Left lobe of liver (tissue), 2 donors: Measurements from ENCODE around the gene CABLES1. TPM values are rescaled to one million over a fixed set of nuclear protein-coding genes. Genes with fewer than 3 reads are reported as not detected.

Experiments used
- ATAC-seq: fragments of 200-7000 bp; cut with Tn5 transposase; one replicate; pipeline ENCODE4 v1.9.1; 2020; ENCODE audit warnings: mild to moderate bottlenecking, moderate library complexity
- DNase-seq: peaks from one replicate; pipeline ENCODE4 v3.0.0-alpha.2; 2020; ENCODE audit warnings: low spot score
- total RNA-seq: library from RNA; stranded (reverse); gene quantifications from one replicate; pipeline ENCODE4 v1.2.1, GENCODE V29; 2021
- donor health status: DM: no; HTN: no; CAD: no; lungs with moderate emphysema.
- donor health status: DM: no; HTN: yes; CAD: no.

CABLES1 gene
- total RNA-seq, 1 donor from 2014 or later: 12.8 TPM

DNA sequence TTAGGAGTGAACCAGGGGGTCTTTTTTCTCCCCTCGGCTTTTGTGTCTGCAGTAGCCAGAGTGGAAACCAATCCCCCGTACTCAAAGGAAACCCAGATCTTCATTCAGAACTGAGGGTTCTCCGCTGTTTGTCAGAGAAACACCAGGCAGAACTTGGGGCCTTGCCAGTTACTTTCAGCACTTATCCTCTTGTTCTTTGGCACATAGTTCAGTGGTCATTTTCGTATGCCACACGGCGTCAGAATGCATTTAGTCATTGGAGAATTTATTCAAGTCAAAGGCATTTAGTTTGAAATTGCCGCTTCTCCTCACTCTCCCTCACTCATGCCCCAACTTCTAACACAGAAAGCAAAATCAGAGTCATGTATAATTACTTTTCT lies 102.9 kb downstream of the CABLES1 start:
- peak; percentile 60 for ATAC-seq

DNA sequence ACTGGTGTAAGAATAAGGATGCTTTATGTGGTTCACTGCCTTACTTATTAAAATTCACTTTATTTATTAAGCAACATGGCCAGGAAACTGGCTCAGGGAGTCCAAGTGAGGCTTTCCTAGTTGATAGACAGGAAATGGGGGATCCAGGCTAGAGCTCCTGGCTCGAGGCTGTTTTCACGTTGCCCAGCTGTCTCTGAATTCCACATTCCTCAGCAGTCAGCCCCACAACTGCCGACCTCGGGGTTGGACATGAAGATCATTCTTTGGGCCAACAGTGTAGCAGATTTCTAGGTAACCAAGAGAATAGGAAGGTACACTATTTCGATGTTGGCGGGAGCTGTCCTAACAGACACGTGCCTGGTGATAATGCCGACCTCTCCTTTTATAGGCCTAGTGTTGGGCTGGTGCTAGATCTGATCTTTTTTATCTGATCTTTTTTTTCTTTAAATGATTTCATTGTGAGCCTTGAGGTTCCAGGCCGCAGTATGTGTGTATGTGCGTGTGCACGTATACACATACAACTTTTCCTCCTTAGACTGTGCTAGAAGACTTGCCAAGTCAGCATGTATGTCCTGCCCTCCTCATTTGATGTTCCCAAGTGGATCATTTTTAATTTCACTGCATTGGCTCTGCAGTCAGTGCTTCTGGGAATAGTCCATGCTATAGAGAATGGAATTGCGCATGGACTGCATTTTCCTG lies 103.5 kb downstream of the CABLES1 start:
- DNase-seq (no peak), ATAC-seq (no peak)

More for the DNA sequence above, 102.9 kb downstream of the CABLES1 start:
- peak; percentile 79 for DNase-seq

DNA sequence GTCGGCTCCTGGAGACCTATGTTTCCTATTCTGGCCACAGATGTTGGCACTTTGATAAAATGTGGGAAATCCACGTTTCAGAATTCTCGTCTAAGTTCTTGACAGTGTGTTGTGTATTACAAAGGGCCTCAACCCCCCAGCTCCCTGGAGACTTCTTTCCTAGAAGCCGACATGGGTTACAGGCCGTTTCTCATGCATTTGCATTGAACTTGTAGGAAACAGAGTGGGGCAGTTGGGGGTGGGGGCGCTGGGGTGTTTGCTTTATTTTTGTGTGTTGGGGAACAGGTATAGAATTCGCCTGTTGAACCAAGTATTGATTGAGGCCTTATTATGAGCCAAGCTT lies 104.0 kb downstream of the CABLES1 start:
- DNase-seq (no peak), ATAC-seq (no peak)

DNA sequence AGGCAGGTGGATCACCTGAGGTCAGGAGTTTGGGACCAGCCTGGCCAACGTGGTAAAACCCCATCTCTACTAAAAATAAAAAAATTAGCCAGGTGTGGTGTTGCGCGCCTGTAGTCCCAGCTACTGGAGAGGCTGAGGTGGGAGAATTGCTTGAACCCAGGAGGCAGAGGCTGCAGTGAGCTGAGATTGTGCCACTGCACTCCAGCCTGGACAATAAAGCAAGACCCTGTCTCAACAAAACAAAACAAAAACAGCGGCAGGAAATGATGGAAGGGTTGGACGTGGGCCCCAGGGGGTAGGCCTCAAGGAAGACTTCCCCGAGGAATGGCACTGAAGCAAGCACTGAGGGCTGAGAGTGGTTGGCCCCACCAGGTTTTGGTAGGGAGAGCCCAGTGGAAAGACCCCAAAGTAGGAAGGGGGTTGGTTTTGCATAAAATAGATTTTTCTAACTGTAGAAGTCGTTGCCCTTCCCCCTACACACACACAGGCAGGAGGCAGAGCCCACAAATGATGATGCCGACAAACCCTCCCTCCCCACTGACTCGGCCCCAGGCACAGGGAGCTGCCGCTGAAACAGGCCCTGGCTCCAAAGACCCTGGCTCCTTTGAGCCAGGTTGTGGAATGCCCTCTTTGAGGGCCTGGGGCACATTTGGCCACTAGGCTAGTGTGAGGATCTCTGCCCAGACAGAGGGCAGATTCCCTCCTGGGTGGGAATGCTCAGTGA lies 104.8 kb downstream of the CABLES1 start:
- DNase-seq (no peak), ATAC-seq (no peak)

DNA sequence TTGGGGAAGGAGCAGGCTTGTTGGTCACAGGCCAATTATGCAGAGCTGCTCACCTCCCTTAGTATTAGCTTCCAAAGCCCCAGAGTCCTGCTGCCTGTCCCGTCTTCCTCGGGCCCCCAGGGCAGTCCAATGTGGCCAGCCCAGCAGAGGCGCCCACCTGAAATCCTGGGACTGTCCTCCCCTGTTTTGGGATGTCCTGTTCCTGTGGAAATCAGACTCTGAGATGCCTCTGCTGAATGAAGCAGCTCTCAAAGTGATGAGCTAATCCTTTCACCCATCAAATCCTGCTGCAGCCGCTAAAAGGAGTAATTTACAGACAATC lies 105.3 kb downstream of the CABLES1 start:
- no peak for ATAC-seq
- no peak for DNase-seq

DNA sequence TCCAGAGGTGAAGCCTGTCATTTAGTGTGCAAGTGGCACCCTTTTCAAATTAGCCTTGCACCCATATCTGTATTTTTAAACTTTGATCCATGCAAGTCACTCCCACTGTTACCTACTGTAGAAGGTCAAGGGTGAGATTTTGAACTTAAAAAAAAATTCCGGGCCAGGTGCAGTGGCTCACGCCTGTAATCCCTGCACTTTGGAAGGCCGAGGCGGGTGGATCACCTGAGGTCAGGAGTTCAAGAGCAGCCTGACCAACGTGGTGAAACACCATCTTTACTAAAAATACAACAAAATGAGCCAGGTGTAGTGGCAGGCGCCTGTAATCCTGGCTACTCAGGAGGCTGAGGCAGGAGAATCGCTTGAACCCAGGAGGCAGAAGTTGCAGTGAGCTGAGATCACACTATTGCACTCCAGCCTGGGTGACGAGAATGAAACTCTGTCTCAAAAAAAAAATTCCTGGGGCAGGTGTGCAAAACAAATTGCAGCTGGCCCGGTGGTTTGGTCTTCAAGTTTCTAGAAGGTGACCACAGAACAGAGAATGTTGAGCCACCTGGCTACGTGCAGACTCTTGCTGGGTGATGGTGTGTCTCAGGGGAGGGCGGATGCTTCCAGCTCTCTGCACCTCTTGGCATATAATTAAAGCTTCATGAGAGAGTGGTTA lies 106.7 kb downstream of the CABLES1 start:
- ATAC-seq: peak; percentile 26
- peak; percentile 63 for DNase-seq

DNA sequence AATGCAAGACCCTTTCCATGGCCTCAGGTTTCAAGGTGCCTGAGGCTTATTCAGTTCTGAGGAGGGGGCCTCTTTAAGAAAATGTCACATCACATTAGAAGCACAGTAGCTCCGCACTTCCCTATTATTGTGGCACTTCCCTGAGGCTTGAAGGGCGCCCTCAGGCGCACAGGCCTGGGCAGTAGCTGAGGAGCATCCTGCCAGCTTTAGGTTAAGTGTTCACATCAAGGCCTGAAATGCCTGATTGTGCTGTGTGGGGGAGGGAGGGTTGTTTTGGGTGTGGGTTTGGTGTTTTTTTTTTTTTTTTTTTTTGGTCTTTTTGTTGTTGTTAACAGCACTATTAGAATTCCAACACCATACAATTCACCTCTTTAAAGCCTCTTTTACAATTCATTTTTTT lies 107.9 kb downstream of the CABLES1 start:
- ATAC-seq: no peak
- DNase-seq: no peak

DNA sequence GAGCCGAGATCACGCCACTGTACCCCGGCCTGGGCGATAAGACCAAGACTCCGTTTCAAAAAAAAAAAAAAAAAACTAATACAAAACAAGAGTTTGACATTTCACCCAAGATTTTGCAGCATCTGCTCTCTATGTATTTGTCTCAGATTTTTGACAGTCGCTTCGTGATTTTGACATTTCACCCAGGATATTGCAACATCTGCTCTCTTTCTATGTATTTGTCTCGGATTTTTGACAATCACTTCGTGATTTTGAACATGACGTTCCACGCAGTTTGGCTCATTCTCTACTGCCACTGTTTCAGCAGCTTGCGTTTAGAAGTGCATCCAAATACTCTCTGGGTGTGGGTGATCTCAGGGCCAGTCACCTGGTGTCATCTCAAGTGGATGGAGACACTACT lies 108.5 kb downstream of the CABLES1 start:
- DNase-seq: no peak
- ATAC-seq: no peak

DNA sequence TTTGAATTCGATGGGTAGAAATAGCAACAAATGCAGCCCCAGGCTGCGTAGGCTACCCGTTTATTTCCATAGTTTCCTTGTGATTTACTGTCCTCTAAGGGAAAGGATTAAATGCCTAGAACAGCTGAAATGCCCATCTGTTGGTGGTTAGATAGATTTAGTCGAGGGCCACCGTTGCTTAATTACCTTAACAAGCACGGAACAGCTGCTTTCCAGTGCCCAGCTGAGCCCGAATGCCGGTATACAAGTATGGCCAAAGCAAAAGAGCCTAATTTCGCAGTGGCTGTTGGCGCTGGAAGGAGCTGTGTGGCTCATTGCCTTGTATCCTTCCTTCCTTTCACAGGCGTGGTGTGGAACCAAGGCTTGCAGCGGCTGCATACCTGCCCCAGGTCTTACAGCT lies 109.1 kb downstream of the CABLES1 start:
- DNase-seq: no peak
- ATAC-seq: no peak

DNA sequence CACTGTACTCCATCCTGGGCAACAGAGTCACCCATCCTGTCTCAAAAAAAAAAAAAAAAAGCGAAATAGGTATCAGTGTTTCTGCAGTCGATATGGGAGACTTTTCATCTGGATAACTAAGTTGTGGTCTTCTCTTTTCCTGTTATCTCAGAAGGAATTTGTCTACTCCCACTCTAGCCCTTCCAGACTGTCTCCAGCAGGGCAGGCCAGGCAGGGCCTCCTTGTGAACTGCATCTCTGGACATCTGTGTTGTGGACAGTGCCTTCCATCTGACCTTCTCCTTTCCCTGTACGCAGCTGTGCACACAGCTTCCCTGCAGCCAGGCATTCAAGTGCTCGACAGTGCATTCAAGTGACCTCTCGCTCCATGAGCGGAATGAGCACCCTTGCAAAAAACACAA lies 110.2 kb downstream of the CABLES1 start:
- ATAC-seq: no peak
- DNase-seq: no peak

DNA sequence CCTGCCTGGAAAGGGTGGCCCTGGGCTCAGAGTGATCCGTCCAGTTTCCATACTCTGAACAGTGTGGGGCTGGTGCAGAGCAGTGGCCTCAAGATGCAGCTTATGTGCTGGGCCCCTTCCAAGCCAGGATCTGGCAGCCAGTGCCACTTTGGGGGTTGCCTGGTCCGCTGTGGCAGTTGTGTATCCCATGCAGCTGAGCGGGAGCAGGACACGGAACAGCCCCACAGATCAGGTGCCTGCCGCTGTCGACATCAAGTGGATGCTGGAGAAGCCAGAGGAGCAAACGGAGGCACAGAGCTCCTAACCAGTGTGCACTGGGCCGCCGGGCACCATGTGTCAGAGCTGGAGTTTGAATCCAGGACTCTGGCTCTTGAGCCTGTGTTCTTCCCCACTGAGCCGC lies 112.0 kb downstream of the CABLES1 start:
- DNase-seq (no peak), ATAC-seq (no peak)

DNA sequence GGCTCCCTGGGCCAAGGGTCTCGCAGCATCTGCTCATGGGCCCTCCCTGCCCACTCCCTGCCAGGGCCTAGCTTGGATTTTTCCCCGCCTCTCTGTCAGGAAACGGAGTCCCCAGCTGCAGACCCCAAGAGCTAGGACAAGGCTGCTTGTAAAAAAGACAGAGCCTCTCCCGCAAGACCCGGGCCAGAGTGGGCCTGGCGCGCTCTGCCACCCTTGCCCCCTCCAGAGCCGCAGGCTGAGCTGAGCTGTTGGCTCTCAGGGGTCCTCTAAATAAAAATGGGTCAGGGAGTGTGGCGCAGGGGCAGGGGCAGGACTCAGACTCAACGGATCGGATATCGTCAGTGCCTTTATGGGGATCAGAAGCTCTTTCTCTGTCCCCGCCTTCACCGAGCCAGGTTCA lies 112.6 kb downstream of the CABLES1 start:
- DNase-seq (no peak), ATAC-seq (no peak)

DNA sequence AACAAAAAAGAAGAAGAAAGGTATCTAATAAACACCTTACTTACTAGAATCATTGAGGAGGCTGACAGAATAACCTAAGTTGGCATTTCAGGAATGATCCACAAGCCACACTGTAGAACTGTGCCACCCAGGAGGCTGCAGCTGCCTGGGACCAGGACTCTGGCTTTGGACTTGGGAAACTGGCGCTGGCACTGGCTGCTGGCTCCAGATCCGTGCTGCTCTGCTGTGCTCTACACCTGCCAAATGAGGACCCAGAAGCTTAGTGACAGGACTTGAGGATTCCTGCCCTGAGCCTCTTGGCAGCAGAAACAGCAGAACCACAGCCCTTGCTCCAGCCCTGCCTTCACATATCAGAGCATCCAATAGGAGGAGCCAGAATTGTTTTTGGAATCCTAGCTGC lies 113.5 kb downstream of the CABLES1 start:
- DNase-seq (no peak), ATAC-seq (no peak)

DNA sequence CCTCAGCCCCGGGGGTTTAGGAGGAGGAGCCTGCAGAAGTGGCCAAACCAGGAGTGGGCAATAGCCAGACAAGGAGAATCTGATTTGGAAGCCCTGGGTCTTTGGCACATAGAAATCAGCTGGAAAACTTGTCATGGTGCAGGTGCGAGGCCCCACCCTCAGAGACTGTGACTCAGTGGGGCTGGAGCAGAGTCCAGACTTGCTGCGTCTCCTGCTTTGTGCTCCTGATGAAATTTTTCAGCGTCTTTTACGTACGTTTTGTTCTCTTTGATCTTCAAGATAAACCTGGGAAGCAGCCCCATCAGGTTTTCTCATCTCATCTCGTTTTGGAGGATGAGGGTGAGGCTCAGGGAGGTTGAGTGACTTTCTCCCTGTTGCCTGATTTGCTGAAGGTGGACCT lies 114.1 kb downstream of the CABLES1 start:
- DNase-seq (no peak), ATAC-seq (no peak)

DNA sequence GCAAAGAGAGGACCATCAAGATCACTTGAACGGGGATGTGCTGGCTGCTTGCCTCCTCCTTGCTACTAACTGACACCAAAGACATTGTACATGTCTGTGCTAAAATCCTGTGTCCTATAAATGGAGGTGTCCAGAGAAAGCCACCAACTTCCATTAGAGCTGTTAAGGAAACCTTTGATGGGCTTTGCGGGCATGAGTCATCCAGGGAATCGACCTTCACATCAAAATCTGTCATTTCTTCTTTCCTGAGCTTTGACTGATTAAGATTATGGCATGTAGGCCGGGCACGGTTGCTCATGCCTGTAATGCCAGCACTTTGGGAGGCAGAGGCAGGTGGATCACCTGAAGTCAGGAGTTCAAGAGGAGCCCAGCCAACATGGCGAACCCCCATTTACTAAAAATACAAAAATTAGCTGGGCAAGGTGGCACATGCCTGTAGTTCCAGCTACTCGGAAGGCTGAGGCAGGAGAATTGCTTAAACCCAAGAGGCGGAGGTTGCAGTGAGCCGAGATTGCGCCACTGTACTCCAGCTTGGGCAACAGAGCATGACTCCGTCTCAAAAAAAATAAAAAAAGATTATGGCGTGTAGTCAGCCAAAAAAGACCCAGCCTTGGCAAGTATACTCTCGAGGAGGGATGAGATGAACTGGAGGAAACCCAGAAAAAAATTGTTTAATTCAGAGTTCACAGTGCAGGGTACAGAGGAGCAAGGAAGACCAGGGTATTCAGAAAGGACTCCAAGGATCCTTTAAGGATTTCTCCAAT lies 115.8 kb downstream of the CABLES1 start:
- no peak for DNase-seq
- no peak for ATAC-seq

DNA sequence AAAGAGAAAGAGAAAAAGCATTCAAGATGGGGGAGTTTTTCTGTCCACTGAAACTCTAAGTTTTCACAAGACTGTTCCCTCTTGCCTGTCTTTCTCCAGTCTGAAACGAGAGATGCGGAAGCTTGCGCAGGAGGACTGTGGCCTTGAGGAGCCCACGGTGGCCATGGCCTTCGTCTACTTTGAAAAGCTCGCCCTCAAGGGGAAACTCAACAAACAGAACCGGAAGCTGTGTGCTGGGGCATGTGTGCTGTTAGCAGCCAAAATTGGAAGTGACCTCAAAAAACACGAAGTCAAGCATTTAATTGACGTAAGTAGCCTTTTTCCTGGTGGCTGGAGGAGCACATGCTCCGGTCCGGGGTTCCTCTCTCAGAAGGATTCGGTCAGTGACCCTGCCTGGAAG lies 118.3 kb downstream of the CABLES1 start:
- no peak for DNase-seq
- ATAC-seq: peak; percentile 11

DNA sequence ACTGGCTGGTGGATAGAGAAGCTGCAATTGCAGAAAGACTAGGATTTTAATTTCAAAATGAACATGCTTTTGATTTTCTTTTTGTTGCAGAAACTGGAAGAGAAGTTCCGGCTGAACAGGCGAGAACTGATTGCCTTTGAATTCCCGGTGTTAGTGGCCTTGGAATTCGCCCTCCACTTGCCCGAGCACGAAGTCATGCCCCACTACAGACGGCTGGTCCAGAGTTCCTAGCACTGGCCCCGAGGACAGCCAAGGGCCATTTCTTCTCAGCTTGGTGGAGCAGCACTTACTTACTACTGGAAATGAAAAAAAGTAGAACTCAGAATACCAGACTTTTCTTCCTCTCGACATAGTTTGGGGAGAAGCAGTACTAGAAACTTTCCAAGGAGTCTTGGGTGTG lies 121.9 kb downstream of the CABLES1 start:
- DNase-seq: no peak

DNA sequence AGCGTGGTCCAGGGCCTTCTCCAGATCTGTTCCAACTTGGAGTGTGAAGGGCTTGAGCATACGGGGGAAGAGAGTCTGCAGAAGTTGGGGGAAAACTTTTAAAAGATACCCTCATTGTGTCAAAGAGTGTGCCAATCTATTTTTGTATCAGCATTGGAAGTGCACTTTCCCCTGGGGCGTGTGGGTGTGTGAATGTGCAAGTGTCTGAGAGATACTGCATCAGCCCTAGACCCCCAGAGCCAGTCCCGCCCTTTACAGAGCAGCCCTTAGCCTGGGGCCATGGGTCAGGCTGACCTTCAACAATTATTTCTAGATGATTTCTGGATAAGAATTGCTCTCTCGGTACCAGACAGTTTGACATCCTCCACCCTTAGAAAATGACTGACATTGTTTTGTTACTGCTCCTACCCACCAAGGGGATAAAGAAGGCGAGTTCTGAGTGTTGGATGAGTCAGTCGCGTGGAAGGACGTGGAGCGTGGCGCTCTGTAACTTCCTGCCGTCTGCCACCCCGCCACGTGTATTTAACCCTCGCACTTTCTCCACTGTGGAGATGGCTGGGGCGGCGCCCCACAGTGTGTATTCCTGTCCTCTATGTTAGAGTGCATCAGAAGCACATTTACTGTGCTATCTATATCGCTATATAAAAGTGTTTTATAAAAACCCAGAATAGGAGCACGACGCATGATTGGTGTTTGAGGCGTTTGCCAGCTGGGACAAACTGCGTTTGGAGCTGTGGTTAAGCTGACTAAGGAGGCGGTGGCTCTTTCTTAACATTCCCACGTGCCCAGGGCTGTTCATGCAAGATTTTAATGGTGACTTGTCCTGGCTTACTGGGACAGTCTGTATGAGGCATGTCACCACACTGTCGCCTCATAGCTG lies 122.6 kb downstream of the CABLES1 start:
- ATAC-seq: no peak
- DNase-seq: no peak

More for the DNA sequence above, 121.9 kb downstream of the CABLES1 start:
- no peak for ATAC-seq

DNA sequence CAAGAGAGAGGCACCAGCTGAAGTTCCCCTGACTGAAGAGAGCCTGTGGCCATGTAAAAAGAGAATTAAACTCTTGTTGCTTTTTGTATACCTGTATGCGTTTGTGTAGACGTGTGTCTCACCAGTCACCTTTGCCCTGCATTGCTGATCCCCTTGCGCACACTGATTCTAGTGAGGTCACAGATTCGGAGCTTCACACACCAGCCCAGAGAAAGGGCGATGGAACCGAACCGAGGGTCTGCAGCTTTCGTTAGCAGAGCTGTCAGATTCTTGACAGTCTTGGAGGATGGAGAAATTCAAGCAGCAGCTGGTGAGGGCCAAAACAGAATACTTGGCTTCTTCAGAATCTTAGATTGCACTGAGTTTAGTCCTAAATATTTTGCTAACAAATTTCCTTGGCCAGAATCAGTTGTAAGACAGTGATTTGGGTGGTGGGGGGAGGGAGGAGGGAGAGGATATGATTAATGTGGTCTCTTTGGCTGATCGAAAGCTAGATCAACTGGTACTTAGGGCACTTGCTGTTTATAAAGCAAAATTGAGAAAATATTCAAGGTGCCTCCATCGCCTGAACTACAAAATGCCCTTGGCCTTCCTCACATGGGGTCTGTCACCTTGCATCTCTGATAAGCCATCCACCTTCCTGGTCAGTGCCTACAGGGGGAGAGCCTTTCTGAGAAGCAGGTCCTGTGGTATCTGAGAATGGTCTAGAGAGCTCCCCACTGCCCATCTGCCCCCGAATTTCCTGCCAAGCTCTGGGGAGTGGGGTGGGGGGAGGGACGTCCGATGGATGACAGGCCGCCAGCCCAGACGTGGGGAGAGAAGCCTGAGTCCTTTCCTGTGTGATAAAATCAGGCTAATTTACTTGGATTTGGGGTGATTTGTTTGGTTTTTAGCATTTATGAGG lies 123.5 kb downstream of the CABLES1 start:
- ATAC-seq: no peak
- no peak for DNase-seq
